Fibroblast of the aortic adventitia (primary cell): ENCODE results near the gene C22orf39. TPM values are rescaled to one million over a fixed set of nuclear protein-coding genes. Genes with fewer than 3 reads are reported as not detected.

ENCODE experiments used
- DNase-seq: peaks from one replicate; pipeline ENCODE4 v3.0.0-alpha.2; 2010; ENCODE audit warnings: low read depth
- H3K4me3 ChIP-seq: 2 replicates; pipeline ENCODE4 v1.5.1; 2011; ENCODE audit warnings: low read depth, mild to moderate bottlenecking, control low read depth, low read length, moderate library complexity
- total RNA-seq: library from RNA; depleted of rRNA; stranded (reverse); fragments of >200 nt; gene quantifications from 2 replicates; pipeline ENCODE4 v1.2.3, GENCODE V29; 2012; ENCODE audit warnings: low replicate concordance
- TF ChIP-seq, protein P1 (sequence below): IDR thresholded peaks from 2 replicates; pipeline ENCODE4 v1.5.1; 2011; ENCODE audit warnings: mild to moderate bottlenecking, low read length, control low read depth, inconsistent platforms; ENCODE audit not compliant: insufficient read depth

The C22orf39 gene, protein sequence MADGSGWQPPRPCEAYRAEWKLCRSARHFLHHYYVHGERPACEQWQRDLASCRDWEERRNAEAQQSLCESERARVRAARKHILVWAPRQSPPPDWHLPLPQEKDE
- 9.6 and 10.5 TPM in 2 replicates for total RNA-seq

DNA sequence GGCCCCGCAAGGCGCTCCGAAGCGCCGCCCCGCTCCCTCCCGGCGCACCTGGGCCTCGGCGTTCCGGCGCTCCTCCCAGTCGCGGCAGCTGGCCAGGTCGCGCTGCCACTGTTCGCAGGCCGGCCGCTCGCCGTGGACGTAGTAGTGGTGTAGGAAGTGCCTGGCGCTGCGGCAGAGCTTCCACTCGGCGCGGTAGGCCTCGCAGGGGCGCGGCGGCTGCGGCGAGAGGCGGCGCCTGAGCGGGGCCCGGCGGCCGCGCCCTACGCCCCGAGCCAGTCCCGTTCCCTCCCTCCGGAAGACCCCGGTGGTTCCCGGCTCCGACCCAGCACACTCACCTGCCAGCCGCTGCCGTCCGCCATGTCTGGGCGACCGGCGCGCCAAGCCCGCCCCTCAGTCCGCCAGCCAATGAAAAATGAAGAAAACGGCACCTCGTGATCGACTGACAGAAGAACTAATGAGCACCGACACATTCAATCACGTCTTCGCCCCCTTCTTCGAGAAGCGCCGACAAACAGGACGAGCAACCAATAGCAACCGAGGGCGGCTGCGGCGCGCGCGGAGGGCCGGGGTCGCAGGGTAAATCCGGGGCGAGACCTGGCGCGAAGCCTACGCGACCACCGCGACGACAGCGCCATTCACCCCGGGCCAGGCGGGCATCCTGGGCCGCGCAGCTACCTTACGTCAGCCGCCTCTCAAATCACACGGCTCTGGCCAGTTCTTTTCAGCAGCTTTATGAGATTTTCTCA lies at the start of gene C22orf39:
Gene C22orf39 (minus strand): TSS at position 382 of the 746 bp plus-strand sequence. CDS start 23 bp downstream, at position 359.
- peak; percentile 93 for DNase-seq
- TF ChIP-seq, protein P1, sequence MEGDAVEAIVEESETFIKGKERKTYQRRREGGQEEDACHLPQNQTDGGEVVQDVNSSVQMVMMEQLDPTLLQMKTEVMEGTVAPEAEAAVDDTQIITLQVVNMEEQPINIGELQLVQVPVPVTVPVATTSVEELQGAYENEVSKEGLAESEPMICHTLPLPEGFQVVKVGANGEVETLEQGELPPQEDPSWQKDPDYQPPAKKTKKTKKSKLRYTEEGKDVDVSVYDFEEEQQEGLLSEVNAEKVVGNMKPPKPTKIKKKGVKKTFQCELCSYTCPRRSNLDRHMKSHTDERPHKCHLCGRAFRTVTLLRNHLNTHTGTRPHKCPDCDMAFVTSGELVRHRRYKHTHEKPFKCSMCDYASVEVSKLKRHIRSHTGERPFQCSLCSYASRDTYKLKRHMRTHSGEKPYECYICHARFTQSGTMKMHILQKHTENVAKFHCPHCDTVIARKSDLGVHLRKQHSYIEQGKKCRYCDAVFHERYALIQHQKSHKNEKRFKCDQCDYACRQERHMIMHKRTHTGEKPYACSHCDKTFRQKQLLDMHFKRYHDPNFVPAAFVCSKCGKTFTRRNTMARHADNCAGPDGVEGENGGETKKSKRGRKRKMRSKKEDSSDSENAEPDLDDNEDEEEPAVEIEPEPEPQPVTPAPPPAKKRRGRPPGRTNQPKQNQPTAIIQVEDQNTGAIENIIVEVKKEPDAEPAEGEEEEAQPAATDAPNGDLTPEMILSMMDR = no peak
- H3K4me3 ChIP-seq = peak within 1 kb of the TSS; percentile 82

DNA sequence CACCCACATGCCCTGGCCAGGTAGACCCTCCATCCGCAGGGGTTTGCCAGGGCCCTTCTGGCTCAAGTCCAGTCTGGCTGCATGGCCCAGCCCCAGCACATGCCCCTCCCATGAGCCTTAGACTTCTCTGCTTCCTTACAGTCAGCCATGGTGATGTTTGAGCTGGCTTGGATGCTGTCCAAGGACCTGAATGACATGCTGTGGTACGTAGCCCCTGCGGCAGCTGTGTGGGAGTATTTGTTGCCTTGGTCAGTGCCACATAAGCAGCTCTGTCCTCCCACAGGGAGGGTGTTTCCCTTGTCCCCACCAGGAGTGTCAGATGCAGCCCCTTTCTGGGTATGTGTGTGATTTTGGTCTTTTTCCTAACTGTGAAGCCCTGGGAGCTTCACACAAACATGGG lies 49.7 kb upstream of the C22orf39 start:
- DNase-seq = peak; percentile 64
- TF ChIP-seq, protein P1 = no peak
- no peak overlapping the region for H3K4me3 ChIP-seq

DNA sequence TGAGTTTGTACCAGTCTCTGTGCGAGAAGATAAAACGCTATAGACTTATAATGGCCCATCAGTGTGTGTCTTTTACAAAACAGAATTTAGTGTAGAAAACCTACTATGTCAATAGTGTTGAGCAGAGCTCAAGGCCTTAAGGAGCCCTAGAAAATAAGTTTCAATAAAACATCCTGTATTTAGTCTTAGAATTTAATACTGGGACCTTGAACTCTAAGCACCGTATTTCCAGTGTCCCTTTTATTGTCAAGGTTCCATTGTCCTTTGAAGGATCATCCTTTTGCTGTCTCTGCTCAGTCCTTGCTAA lies 48.8 kb upstream of the C22orf39 start:
- no peak overlapping the region for H3K4me3 ChIP-seq
- TF ChIP-seq, protein P1 = no peak
- no peak for DNase-seq

DNA sequence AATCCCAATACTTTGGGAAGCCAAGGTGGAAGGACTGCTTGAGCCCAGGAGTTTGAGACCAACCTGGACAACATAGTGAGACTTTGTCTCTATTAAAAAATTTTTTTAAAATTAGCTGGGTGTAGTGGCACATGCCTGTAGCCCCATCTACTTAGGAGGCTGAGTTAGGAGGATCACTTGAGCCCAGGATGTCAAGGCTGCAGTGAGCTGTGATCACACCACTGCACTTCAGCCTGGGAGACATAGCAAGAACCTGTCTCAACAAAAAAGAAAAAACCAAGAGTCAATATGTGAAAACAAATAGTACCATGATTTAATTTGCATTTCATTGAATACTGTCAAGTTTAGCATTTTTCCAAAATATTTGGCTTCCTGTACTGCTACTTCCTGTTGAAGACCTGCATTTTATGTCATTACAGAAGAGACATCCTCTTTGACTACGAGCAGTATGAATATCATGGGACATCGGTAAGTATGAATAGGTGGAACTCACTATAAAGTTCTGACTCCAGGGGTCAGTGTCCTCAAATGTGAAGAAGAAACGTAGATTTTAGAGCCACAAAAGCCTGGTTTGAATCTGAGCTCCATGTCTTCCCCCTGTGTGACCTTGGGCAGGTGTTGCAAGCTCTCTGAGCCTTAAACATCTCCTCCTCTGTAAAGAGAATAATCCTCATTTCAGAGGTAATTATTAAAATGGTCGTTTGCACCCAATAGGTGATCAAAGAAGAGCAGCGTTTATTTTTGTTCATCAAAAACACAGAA lies 48.2 kb upstream of the C22orf39 start:
- no peak overlapping the region for H3K4me3 ChIP-seq
- peak; percentile 62 for DNase-seq
- TF ChIP-seq, protein P1 = no peak

DNA sequence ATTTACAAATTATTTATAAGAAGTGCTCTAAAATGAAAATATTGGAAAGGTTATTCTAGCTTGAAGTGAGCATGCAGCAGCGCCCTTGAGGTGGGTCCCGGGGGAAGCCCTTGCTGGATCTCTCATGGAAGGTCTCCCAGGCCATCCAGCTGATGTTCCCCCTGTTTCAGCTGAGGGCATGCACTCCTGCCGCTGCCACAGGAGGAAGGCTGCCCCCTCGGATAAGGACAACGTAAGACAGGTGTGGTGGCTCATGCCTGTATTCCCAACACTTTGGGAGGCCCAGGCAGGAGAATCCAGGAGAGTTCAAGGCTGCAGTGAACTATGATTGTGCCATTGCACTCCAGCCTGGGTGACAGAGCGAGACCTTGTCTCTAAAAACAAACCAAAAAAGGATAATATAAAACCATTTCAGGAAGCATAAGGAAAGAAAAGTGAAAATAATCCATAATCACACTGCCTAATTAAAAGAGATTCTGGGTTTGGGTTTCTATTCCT lies 47.2 kb upstream of the C22orf39 start:
- no peak overlapping the region for H3K4me3 ChIP-seq
- TF ChIP-seq, protein P1 = no peak
- DNase-seq = no peak

DNA sequence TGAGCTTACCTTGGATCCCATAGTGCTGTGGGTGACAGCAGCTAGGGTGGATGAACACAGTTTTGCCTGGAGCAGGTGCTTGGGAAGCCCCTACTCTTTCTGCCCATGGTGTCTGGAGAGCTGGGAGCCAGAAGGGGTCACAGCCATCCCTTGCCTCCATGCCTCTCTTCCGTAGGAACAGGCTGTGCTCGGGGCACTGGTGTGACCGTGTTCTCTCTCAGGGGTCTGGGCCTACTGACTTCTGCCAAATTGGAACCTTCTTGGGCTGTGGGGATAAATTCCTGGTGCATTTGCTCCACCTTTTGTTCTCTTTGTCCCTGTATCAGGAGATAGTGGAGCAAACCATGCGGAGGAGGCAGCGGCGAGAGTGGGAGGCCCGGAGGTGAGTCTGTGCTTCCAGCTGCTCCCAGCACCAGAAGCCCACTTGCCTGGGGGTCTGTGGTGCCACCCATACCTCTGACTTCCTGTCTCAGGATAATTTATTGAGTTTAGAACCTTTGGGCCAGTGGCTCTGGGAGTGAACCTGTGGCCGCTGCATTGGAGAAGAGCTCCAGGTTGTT lies 46.6 kb upstream of the C22orf39 start:
- TF ChIP-seq, protein P1 = no peak
- no peak for DNase-seq

More for the DNA sequence above, 46.6 kb upstream of the C22orf39 start:
- H3K4me3 ChIP-seq = no peak overlapping the region
